Activated CD4-positive, alpha-beta T cell treated with anti-CD3 and anti-CD28 coated beads for 1 hour (primary cell): ENCODE results near the gene UBXN6.

Experiments used
- DNase-seq: peaks from one replicate; pipeline ENCODE4 v3.0.0-alpha.2; 2020

UBXN6 gene

DNA sequence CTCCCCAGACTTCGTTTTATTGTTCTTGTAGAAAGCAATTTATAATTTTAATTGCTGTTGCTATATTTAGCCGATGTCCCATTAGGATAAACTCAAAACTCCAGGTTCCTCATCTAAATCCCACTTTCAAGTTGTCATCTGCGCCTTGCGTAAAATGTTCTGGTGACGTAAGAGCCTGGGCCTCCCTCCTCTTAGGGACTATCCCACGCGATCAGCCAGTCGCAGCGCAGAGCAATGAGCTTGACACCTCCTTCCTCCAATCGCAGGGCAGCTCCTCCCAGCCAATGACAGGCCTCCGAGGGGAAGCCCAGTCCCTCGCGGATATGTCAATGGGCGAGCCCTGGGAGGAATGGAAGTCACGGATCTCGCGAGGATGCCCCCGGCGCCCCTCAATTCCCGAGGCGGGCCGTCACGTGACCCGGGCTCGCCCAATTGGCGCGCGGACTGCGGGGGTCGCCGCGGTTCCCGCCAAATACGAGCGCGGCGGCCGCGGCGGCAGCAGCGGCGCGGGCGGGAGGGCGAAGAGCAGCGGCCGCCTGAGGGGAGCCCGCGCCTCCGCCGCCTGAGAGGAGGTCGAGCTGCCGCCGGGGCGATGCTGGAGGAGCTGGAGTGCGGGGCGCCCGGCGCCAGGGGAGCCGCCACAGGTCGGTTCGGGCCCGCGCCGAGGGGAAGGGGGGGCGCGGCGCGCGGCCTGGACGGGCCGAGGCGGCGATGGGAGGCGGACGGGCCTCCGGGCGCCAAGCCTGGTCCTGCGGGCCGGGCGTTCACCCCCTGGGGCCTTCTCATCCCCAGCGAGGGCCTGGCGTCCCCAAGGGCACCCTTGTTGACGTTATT is 55.2 kb downstream of the UBXN6 start, which contains the start of gene CHAF1A:
Gene CHAF1A (plus strand): TSS at position 470 of the 834 bp plus-strand sequence. CDS start 123 bp downstream, at position 593.
- peak; percentile 98 for DNase-seq

DNA sequence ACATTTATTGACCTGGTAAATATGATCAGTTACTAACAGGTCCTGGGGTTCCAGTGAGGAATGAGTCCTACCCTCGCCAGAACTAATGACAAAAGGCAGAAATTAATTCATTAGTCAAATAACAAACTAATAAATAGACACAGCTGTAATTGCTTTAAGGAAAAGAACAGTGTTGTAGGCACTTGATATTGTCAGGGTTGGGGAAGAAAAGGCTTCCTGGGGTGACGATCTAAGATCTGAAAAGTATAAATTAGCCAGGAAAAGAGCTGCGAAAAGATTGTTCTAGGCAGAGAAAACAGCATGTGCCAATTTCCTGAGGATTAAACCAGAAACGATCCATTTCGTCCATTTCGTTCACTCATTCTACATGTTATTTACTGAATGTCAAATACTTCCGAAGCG is 55.8 kb downstream of the UBXN6 start:
- no peak for DNase-seq

DNA sequence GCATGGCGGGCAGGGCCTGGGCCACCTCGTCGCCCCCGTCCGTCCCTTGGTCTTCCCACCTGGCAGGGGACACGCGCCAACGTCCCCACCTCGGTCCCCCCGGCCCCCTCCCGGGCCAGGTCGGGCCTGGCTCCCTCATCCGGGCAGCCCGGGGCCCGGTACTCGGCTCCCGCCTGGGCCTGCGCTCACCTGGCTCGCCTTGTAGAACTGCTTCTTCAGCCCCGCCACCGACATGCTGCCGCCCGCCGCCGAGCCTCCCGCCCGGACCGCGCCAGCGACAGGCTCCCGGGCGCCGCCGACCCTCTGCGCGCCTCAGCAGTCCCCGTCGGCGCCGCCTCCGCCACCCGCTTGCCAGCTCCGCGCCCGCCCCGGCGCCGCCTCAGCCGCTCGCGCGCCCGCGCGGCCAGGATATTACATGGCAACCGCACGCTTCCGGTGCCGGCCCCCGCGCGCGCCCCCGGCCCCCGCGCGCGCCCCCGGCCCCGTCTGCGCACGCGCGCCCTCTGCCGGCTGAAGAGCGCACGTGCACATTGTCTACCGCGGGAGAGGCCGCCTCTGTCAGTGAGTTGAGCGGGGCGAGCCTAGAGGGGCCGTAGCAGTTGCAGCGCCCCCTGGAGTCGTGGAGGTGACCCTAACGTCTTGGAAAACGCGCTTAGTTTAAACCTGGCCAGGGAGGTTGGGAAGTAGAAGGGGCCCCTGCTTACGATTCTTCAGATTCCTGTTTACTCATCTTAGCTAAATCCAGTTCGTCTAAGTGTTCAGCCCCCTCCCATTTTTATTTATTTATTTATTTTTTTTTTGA is 57.3 kb downstream of the UBXN6 start, which contains the start of gene SH3GL1:
Gene SH3GL1 (minus strand): TSS at position 413 of the 802 bp plus-strand sequence. CDS start 179 bp downstream, at position 234.
- DNase-seq = peak; percentile 92

DNA sequence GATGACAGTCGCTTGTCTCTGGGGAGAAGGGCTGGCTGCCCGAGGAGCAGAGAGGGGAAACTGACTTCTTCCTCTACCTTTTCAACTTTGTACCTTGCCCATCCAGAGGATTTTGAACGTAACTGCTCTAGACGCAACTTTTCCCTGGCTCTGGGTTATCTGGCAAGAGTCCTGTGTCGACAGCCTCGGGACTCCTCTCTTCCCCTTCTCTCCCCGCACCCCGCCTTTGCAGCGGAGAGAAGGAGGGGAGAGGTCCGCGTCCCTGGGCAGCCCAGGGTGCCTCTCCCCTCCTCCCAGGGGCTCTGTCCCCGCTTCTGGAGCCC is 57.8 kb downstream of the UBXN6 start:
- no peak for DNase-seq

DNA sequence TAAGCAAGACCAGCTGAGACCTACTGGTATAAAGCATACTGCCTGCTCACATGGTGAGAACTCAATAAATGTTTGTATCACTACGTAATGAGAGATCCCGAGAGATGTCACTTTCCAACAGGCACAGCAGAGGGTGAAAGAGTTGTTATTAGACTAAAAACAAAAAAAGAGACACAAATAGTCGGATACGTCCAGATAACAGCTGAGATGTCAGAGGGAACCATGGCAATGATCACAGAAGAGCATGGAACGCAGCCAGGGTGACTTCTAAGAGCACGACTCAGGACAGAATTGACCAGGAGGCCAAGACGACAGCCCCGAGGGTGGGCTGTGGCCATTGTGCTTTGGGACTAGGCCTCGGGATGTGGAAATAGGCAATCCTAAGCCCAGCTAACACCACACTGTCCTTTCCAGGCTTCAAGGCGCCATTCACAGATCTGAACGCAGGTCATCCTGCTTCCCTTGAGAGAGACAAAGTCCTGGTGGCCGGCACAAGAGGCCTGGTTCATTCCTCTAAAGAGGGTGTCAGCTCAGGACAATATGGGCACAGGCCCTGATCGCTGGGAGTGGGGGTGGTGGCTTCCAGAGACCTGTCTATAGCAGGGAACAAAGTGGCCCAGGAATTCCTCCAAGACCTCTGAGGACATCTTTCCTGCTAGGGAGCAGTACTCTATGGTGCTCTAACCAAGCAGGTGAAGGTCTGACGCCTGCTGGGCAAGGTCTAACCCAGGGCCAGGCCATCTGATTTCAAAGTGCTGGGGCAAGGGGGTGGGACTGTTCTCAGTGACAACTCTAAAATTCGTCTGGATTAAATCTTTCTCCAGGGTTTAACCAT is 60.4 kb downstream of the UBXN6 start:
- no peak for DNase-seq
